KMS-11 (cell line): Measurements from ENCODE around the gene LOC128125822.

Experiments
- H2AFZ ChIP-seq: fragments of 200-600 bp; sonication (generic); 2 replicates; pipeline ENCODE4 v1.6.1; 2016; ENCODE audit warnings: antibody characterized with exemption, mixed run types, low read depth
- H3K27ac ChIP-seq: fragments of 200-600 bp; sonication (generic); 2 replicates; pipeline ENCODE4 v1.6.1; 2016; ENCODE audit warnings: mild to moderate bottlenecking, mixed run types
- H3K27me3 ChIP-seq: fragments of 200-600 bp; sonication (generic); 2 replicates; pipeline ENCODE4 v1.6.1; 2017; ENCODE audit warnings: mild to moderate bottlenecking, low read depth, mixed run types, moderate library complexity; ENCODE audit not compliant: insufficient read depth
- H3K36me3 ChIP-seq: fragments of 200-600 bp; sonication (generic); 2 replicates; pipeline ENCODE4 v1.6.1; 2017; ENCODE audit warnings: mild to moderate bottlenecking, mixed run types; ENCODE audit not compliant: insufficient read depth
- H3K4me1 ChIP-seq: fragments of 200-600 bp; sonication (generic); 2 replicates; pipeline ENCODE4 v1.6.1; 2016; ENCODE audit warnings: mild to moderate bottlenecking, low read depth, mixed run types; ENCODE audit not compliant: poor library complexity, severe bottlenecking
- H3K4me2 ChIP-seq: fragments of 200-600 bp; sonication (generic); 2 replicates; pipeline ENCODE4 v1.7.0; 2016; ENCODE audit warnings: mild to moderate bottlenecking, mixed run types
- H3K4me3 ChIP-seq: fragments of 200-600 bp; sonication (generic); IDR thresholded peaks from 2 replicates; pipeline ENCODE4 v1.6.1; 2017; ENCODE audit warnings: low read depth, low read length, mixed read lengths; ENCODE audit not compliant: insufficient read depth
- H3K79me2 ChIP-seq: fragments of 200-600 bp; sonication (generic); 2 replicates; pipeline ENCODE4 v1.6.1; 2016; ENCODE audit warnings: low read depth, mixed run types; ENCODE audit not compliant: insufficient read depth
- H3K9ac ChIP-seq: fragments of 200-600 bp; sonication (generic); 2 replicates; pipeline ENCODE4 v1.6.1; 2016; ENCODE audit warnings: mild to moderate bottlenecking, mixed run types
- H4K20me1 ChIP-seq: fragments of 200-600 bp; sonication (generic); 2 replicates; pipeline ENCODE4 v1.6.1; 2016; ENCODE audit warnings: mild to moderate bottlenecking, mixed run types; ENCODE audit not compliant: insufficient read depth
- TF ChIP-seq, protein P1 (sequence below): fragments of 200-600 bp; sonication (generic); conservative IDR thresholded peaks from 2 replicates; pipeline ENCODE4 v1.6.1; 2017; ENCODE audit warnings: low read depth, mild to moderate bottlenecking, antibody characterized with exemption, low read length, moderate library complexity, mixed read lengths

LOC128125822 gene

GRCh38 chr6:63561288-63561687 is 11.0 kb upstream of the LOC128125822 start:
- TF ChIP-seq, protein P1, sequence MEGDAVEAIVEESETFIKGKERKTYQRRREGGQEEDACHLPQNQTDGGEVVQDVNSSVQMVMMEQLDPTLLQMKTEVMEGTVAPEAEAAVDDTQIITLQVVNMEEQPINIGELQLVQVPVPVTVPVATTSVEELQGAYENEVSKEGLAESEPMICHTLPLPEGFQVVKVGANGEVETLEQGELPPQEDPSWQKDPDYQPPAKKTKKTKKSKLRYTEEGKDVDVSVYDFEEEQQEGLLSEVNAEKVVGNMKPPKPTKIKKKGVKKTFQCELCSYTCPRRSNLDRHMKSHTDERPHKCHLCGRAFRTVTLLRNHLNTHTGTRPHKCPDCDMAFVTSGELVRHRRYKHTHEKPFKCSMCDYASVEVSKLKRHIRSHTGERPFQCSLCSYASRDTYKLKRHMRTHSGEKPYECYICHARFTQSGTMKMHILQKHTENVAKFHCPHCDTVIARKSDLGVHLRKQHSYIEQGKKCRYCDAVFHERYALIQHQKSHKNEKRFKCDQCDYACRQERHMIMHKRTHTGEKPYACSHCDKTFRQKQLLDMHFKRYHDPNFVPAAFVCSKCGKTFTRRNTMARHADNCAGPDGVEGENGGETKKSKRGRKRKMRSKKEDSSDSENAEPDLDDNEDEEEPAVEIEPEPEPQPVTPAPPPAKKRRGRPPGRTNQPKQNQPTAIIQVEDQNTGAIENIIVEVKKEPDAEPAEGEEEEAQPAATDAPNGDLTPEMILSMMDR = no peak
- Histone ChIP-seq H3K4me2 (no peak overlapping the region), H3K4me1 (no peaks in the 10 kb centered on the region), H3K79me2 (no peaks in the 10 kb centered on the region), H3K4me3 (no peak overlapping the region), H3K27me3 (no peaks in the 10 kb centered on the region), H4K20me1 (no peaks in the 10 kb centered on the region), H3K9ac (no peak overlapping the region), H2AFZ (no peak overlapping the region), H3K36me3 (no peaks in the 10 kb centered on the region), H3K27ac (no peak overlapping the region)

GRCh38 chr6:63563235-63563634 is 9.0 kb upstream of the LOC128125822 start:
- Histone ChIP-seq H4K20me1 (no peaks in the 10 kb centered on the region), H2AFZ (no peak overlapping the region), H3K4me2 (no peak overlapping the region), H3K4me3 (no peak overlapping the region), H3K27me3 (no peaks in the 10 kb centered on the region), H3K9ac (no peak overlapping the region), H3K36me3 (no peaks in the 10 kb centered on the region), H3K27ac (no peak overlapping the region), H3K4me1 (no peaks in the 10 kb centered on the region), H3K79me2 (no peaks in the 10 kb centered on the region)
- TF ChIP-seq, protein P1 = no peak

DNA sequence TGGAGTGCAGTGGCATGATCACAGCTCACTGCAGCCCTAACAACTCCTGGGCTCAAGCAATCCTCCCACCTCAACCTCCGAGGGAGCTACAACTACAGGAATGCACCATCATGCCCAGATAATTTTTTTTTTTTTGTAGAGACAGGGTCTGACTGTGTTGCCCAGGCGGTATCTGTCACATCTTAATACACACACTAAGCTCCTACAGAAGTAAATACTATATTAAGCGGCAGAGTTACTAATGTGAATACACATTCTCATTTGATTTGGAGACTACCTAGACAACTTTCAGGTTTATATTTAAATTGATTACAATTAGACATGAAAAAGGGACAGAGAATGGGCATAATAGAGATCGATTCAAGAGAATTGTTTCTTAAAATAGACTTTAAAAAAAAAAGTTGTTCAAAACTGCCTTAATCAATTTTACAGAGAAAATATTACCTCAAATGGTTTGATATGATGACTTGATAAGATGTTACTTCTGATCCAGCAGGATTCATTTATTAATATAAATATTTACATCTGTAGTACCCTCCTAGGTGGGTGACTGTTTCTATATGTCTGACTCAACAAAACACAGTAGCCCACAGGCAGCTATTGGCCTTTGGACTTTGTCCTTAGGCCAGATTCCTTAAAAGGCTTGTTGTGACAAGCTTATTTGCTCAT is 7.1 kb upstream of the LOC128125822 start:
- no peak overlapping the region for H3K9ac ChIP-seq
- H3K27ac ChIP-seq = no peak overlapping the region
- no peak overlapping the region for H2AFZ ChIP-seq
- no peaks in the 10 kb centered on the region for H3K27me3 ChIP-seq
- H3K4me3 ChIP-seq = no peak overlapping the region
- no peaks in the 10 kb centered on the region for H4K20me1 ChIP-seq
- H3K4me2 ChIP-seq = no peak overlapping the region
- H3K36me3 ChIP-seq = no peaks in the 10 kb centered on the region
- H3K79me2 ChIP-seq = no peaks in the 10 kb centered on the region
- TF ChIP-seq, protein P1 = no peak
- no peaks in the 10 kb centered on the region for H3K4me1 ChIP-seq

DNA sequence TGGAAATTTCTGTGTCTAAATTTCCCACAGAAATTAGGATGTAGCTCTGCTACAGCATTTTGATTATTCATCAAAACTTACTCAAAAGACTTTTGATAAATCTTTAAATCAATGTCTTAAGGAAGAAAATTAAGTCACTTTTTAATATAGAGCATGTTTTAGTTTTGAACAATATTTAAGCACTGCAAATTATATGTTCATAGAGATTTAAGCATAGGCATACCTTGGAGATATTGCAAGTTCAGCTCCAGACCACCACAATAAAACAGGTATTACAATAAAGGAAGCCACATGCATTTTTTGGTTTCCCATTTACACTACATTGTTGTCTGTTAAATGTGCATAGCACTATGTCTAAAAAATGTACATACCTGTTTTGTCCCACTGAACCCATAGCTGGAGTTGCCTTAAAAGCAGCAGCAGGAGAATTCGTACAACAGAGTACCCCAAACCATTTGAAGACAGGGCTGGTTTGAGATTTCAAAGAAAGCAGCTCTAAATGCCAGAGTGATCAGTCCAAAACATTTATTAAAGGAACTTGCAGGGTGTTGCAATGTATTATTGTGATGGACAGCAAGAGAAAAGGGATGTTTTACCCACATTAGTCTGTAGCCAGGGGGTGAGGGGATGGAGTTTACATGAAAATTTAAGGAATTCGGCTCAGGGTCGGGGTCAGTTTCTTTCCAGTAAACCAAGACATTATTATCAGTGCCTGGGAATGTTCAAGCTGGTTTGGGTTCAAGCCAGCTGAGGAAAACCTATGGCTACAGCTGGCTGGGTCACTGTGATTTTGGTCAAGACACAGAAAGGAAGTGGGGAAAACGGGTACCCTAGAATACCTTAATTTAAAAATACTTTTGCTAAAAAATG is 6.3 kb upstream of the LOC128125822 start:
- Histone ChIP-seq H3K27ac (no peak overlapping the region), H4K20me1 (no peaks in the 10 kb centered on the region), H3K27me3 (no peaks in the 10 kb centered on the region), H3K36me3 (no peaks in the 10 kb centered on the region), H3K4me2 (no peak overlapping the region), H3K9ac (no peak overlapping the region), H3K4me1 (peaks cover 1% of the 10 kb centered on the region), H2AFZ (no peak overlapping the region), H3K4me3 (no peak overlapping the region), H3K79me2 (no peaks in the 10 kb centered on the region)
- TF ChIP-seq, protein P1 = no peak
